H1 (cell line): ENCODE data around the gene SNRK. TPM values are rescaled to one million over a fixed set of nuclear protein-coding genes. Genes with fewer than 3 reads are reported as not detected.

Source experiments
- CTCF ChIA-PET: fragments of 300-600 bp; sonication (Branson Sonifier 250); formaldehyde crosslinking; loops from one replicate; lab custom pipeline; 2021; ENCODE audit not compliant: partially characterized antibody; lab: Charles Lee
- POLR2A ChIA-PET: fragments of 300-600 bp; sonication (Branson Sonifier 250); formaldehyde crosslinking; loops from one replicate; lab custom pipeline; 2021; ENCODE audit warnings: inconsistent platforms; ENCODE audit not compliant: partially characterized antibody; lab: Charles Lee
- DNase-seq, 2 experiments: peaks; one replicate each; pipeline versions ENCODE4 v3.0.0 to v3.0.0-alpha.2; 2010 to 2022; ENCODE audit warnings: low spot score in 2 of 2, low read depth in 1 of 2, mixed read lengths in 1 of 2
- FAIRE-seq: peaks from 2 replicates; lab custom pipeline; 2011; peaks lifted over from hg19 to GRCh38; lab: Jason Lieb, UNC
- H2AFZ ChIP-seq: 2 replicates; pipeline ENCODE4 v1.8.1; 2012; ENCODE audit warnings: low read length, inconsistent platforms
- H2AK5ac ChIP-seq: 2 replicates; pipeline ENCODE4 v1.6.1; 2013; ENCODE audit warnings: low read depth, low read length
- H2BK120ac ChIP-seq: replicated peaks from 2 replicates; pipeline ENCODE3; 2013; ENCODE audit warnings: low read depth, low read length, inconsistent platforms
- H2BK12ac ChIP-seq: 2 replicates; pipeline ENCODE4 v1.6.1; 2013; ENCODE audit warnings: low read depth, low read length
- H2BK15ac ChIP-seq: 2 replicates; pipeline ENCODE4 v1.6.1; 2013; ENCODE audit warnings: low read length
- H2BK20ac ChIP-seq: 2 replicates; pipeline ENCODE4 v1.6.1; 2013; ENCODE audit warnings: low read length
- H2BK5ac ChIP-seq: 2 replicates; pipeline ENCODE4 v1.6.1; 2013; ENCODE audit warnings: low read depth, low read length
- H3K14ac ChIP-seq: 2 replicates; pipeline ENCODE4 v1.6.1; 2013; ENCODE audit warnings: inconsistent platforms; ENCODE audit not compliant: insufficient read length
- H3K18ac ChIP-seq: 2 replicates; pipeline ENCODE4 v1.6.1; 2013; ENCODE audit warnings: low read length; ENCODE audit errors: extremely low read depth
- H3K23ac ChIP-seq: 2 replicates; pipeline ENCODE4 v1.6.1; 2013; ENCODE audit warnings: inconsistent platforms; ENCODE audit not compliant: insufficient read length
- H3K23me2 ChIP-seq: 2 replicates; pipeline ENCODE4 v1.6.1; 2013; ENCODE audit warnings: low read depth, low read length
- H3K27ac ChIP-seq: 2 replicates; pipeline ENCODE4 v1.6.1; 2011; ENCODE audit warnings: low read depth, low read length, inconsistent platforms
- H3K27me3 ChIP-seq, 4 experiments: replicated peaks in 1 of 4; 1 replicate in 1 of 4; 2 replicates in 3 of 4; pipeline versions ENCODE4 v1.6.1 to v1.8.1; 2011 to 2013; ENCODE audit warnings: low read length in 3 of 4, mild to moderate bottlenecking in 3 of 4, inconsistent platforms in 2 of 4, mixed read lengths in 2 of 4, moderate library complexity in 1 of 4; ENCODE audit not compliant: control insufficient read depth in 3 of 4, insufficient read depth in 3 of 4; ENCODE audit errors: extremely low read depth in 1 of 4
- H3K36me3 ChIP-seq, 4 experiments: 2 replicates each; pipeline versions ENCODE4 v1.6.1 to v1.8.1; 2011 to 2013; ENCODE audit warnings: mild to moderate bottlenecking in 4 of 4, low read length in 3 of 4, moderate library complexity in 2 of 4, control low read depth in 1 of 4, inconsistent platforms in 1 of 4; ENCODE audit not compliant: insufficient read depth in 4 of 4, control insufficient read depth in 2 of 4
- H3K4ac ChIP-seq: replicated peaks from 2 replicates; pipeline ENCODE3; 2013; ENCODE audit warnings: low read length, low read depth, mixed read lengths, inconsistent platforms; ENCODE audit not compliant: insufficient read length
- H3K4me1 ChIP-seq, 4 experiments: replicated peaks in 1 of 4; 1 replicate in 1 of 4; 2 replicates in 3 of 4; pipeline versions ENCODE4 v1.6.1 to v1.8.1; 2011 to 2013; ENCODE audit warnings: low read length in 3 of 4, inconsistent platforms in 2 of 4, mixed read lengths in 1 of 4; ENCODE audit not compliant: insufficient read depth in 4 of 4, control insufficient read depth in 3 of 4
- H3K4me2 ChIP-seq, 2 experiments: 2 replicates each; pipeline versions ENCODE4 v1.6.1 to v1.8.1; 2011 to 2013; ENCODE audit warnings: low read depth in 2 of 2, low read length in 2 of 2, control low read depth in 1 of 2, inconsistent platforms in 1 of 2, mild to moderate bottlenecking in 1 of 2; ENCODE audit not compliant: insufficient read depth in 1 of 2
- H3K4me3 ChIP-seq, 4 experiments: fragments of 200-600, 300-600 bp in 1 of 4; sonication (generic), shearing (Covaris generic), sonication (Bioruptor Twin) in 1 of 4; 2 replicates each; pipeline versions ENCODE4 v1.5.1 to v1.8.1; 2011 to 2016; ENCODE audit warnings: low read length in 4 of 4, low read depth in 3 of 4, control low read depth in 2 of 4, inconsistent platforms in 2 of 4, mild to moderate bottlenecking in 2 of 4, mixed read lengths in 1 of 4, moderate library complexity in 1 of 4; ENCODE audit not compliant: insufficient read depth in 2 of 4; ENCODE audit errors: extremely low read depth in 1 of 4
- H3K56ac ChIP-seq: replicated peaks from 2 replicates; pipeline ENCODE3; 2013; ENCODE audit warnings: low read depth, mild to moderate bottlenecking, mixed read lengths, low read length, inconsistent platforms; ENCODE audit not compliant: insufficient read length
- H3K79me1 ChIP-seq: 2 replicates; pipeline ENCODE4 v1.6.1; 2013; ENCODE audit warnings: low read depth, low read length, control low read depth
- H3K79me2 ChIP-seq, 2 experiments: 2 replicates each; pipeline versions ENCODE4 v1.6.1 to v1.8.1; 2012 to 2013; ENCODE audit warnings: low read length in 2 of 2, mild to moderate bottlenecking in 2 of 2, inconsistent platforms in 1 of 2; ENCODE audit not compliant: insufficient read depth in 2 of 2, control insufficient read depth in 1 of 2
- H3K9ac ChIP-seq, 4 experiments: replicated peaks in 1 of 4; 1 replicate in 1 of 4; 2 replicates in 3 of 4; pipeline versions ENCODE4 v1.6.1 to v1.8.1; 2011 to 2013; ENCODE audit warnings: low read depth in 3 of 4, low read length in 3 of 4, control low read depth in 2 of 4, mild to moderate bottlenecking in 2 of 4, moderate library complexity in 2 of 4, inconsistent platforms in 1 of 4; ENCODE audit errors: extremely low read depth in 1 of 4
- H3K9me3 ChIP-seq, 2 experiments: 2 replicates each; pipeline versions ENCODE4 v1.6.1 to v1.8.1; 2012 to 2013; ENCODE audit warnings: mild to moderate bottlenecking in 2 of 2, moderate library complexity in 2 of 2, control low read depth in 1 of 2, inconsistent platforms in 1 of 2, low read depth in 1 of 2, low read length in 1 of 2, mixed read lengths in 1 of 2; ENCODE audit not compliant: insufficient read depth in 2 of 2
- H4K20me1 ChIP-seq, 2 experiments: replicated peaks in 1 of 2; 2 replicates each; pipeline versions ENCODE3 to v1.8.1; 2011 to 2013; ENCODE audit warnings: inconsistent platforms in 2 of 2, low read length in 2 of 2, mild to moderate bottlenecking in 1 of 2; ENCODE audit not compliant: insufficient read depth in 2 of 2, control insufficient read depth in 1 of 2
- H4K5ac ChIP-seq: 2 replicates; pipeline ENCODE4 v1.6.1; 2013; ENCODE audit warnings: low read length, low read depth, mixed read lengths, inconsistent platforms; ENCODE audit not compliant: insufficient read length
- H4K8ac ChIP-seq: 2 replicates; pipeline ENCODE4 v1.8.0; 2013; ENCODE audit warnings: mild to moderate bottlenecking, moderate library complexity, low read length, inconsistent platforms; ENCODE audit not compliant: insufficient read depth; ENCODE audit errors: extremely low read depth
- H4K91ac ChIP-seq: replicated peaks from 2 replicates; pipeline ENCODE3; 2013; ENCODE audit warnings: low read length, mixed read lengths, inconsistent platforms; ENCODE audit not compliant: insufficient read length
- CTBP2 ChIP-seq: IDR thresholded peaks from 2 replicates; pipeline ENCODE4 v1.7.0; 2011; ENCODE audit warnings: borderline replicate concordance, mild to moderate bottlenecking, moderate library complexity, mixed read lengths, low read length; ENCODE audit not compliant: insufficient read depth, insufficient read length
- EGR1 ChIP-seq: IDR thresholded peaks from 2 replicates; pipeline ENCODE4 v1.6.1; 2011; ENCODE audit warnings: low read depth, low read length, borderline replicate concordance
- FOSL1 ChIP-seq: IDR thresholded peaks from 2 replicates; pipeline ENCODE4 v1.6.1; 2011; ENCODE audit warnings: mild to moderate bottlenecking, low read depth, low read length, moderate library complexity; ENCODE audit not compliant: insufficient read depth
- KDM1A ChIP-seq: fragments of 200-600, 300-600 bp; sonication (generic); IDR thresholded peaks from 2 replicates; pipeline ENCODE4 v1.7.1; 2016; ENCODE audit warnings: mild to moderate bottlenecking, low read length, borderline replicate concordance
- YY1 ChIP-seq: IDR thresholded peaks from 2 replicates; pipeline ENCODE4 v1.6.1; 2011; ENCODE audit warnings: low read depth, mild to moderate bottlenecking, low read length
- WGBS, 2 experiments: shearing (Covaris generic) in 1 of 2; methylation state at CpG; one replicate each; pipeline versions ENCODE4 v1.1.6 to v1.1.7; 2013 to 2015; ENCODE audit warnings: low lambda C conversion rate in 2 of 2, mixed read lengths in 2 of 2, inconsistent platforms in 1 of 2, low coverage in 1 of 2, missing lambda C conversion rate in 1 of 2; ENCODE audit not compliant: insufficient replicate concordance in 2 of 2, insufficient coverage in 1 of 2, insufficient read length in 1 of 2; ENCODE audit errors: extremely low coverage in 1 of 2, missing lambda C conversion rate in 1 of 2; 5-methylcytosine and 5-hydroxymethylcytosine counted together
- polyA plus RNA-seq, 7 experiments: library from polyadenylated mRNA; depleted of rRNA in 3 of 7; stranded (reverse) in 5 of 7; unstranded in 2 of 7; fragments of >200 nt in 5 of 7; fragments of 200-250 nt in 2 of 7; gene quantifications; 1 replicate in 5 of 7; 2 replicates in 1 of 7; 4 replicates in 1 of 7; pipeline versions ENCODE4 v1.2.1 to v1.2.3, GENCODE V29; 2011 to 2013; ENCODE audit warnings: missing spikeins in 2 of 7, mixed read lengths in 2 of 7
- total RNA-seq: library from RNA; stranded (reverse); fragmentation: NEBNext Ultra II Directional; extraction: Animal tissue kit (Norgen Biotek cat#: 25700); gene quantifications from 2 replicates; pipeline ENCODE4 v1.2.1, GENCODE V29; 2021

SNRK gene
- total and polyA plus RNA-seq, 2 of the 8 experiments (the other 6 are each of a cell fraction or from before 2014, with no cell fraction given): 4.4 to 11.7 TPM

- Histone ChIP-seq H3K79me1 (peaks cover 2% of the 10 kb centered on the region; the same call in 1 of the 2 replicates), H3K9ac (no peak overlapping the region), H4K8ac (no peak overlapping the region), H3K36me3 (peaks cover 0 to 5% (median 1%) of the 10 kb centered on the region in 4 experiments; a peak in 2 of 8 replicates), H2BK5ac (no peak overlapping the region), H2AFZ (no peak overlapping the region), H4K91ac (no peak overlapping the region), H3K18ac (no peak overlapping the region), H3K14ac (no peak overlapping the region), H3K79me2 (peaks cover 3 to 65% of the 10 kb centered on the region in 2 experiments; a peak in 3 of 4 replicates), H2AK5ac (no peak overlapping the region), H3K23me2 (peaks cover 4% of the 10 kb centered on the region), H3K4me3 (no peak overlapping the region), H2BK20ac (0 out of 2 replicates have a peak overlapping the region, but pooled peaks have one; percentile 10), H4K20me1 (peaks cover 5 to 12% of the 10 kb centered on the region in 2 experiments), H4K5ac (no peak overlapping the region), H3K56ac (no peak overlapping the region), H2BK120ac (no peak overlapping the region), H3K4ac (no peak overlapping the region), H3K27me3 (no peaks in the 10 kb centered on the region), H3K23ac (no peak overlapping the region), H3K4me1 (peaks cover 3 to 12% (median 7%) of the 10 kb centered on the region in 4 experiments; a peak in 6 of 7 replicates), H2BK15ac (no peak overlapping the region), H3K27ac (no peak overlapping the region), H3K4me2 (no peak overlapping the region), H2BK12ac (no peak overlapping the region), H3K9me3 (no peaks in the 10 kb centered on the region)
- WGBS, 2 experiments: 91% methylated on average over 2 of the region's 2 CpGs; no CpG with 5 or more reads in 1 of the 2 experiments
- ChIA-PET POLR2A (interaction anchor here (0.7 to 0.9 kb wide), 2 partner anchors 9 to 11 kb away, joined by 3 read pairs; no protein-coding TSS in a partner anchor), CTCF (no interaction called here)
- DNase-seq (no peak), FAIRE-seq (no peak)
- no peak for TF ChIP-seq CTBP2
- TF ChIP-seq YY1: no peak
- TF ChIP-seq FOSL1: no peak
- no peak for TF ChIP-seq KDM1A
- no peak for TF ChIP-seq EGR1
Observed at GRCh38 chr3:43288850-43289249, 2.5 kb downstream of the SNRK start.
